ENCODE results near the gene FBXO5. TPM values are rescaled to one million over a fixed set of nuclear protein-coding genes. Genes with fewer than 3 reads are reported as not detected.

Gene FBXO5
- total RNA-seq, 1 donor from 2014 or later = 13.3 TPM

- no peak for TF ChIP-seq CTCF (IDR thresholded peaks at IDR 0.05)
- Mint-ChIP-seq H3K4me1 (no peaks in the 10 kb centered on the region), H3K4me3 (no peak overlapping the region), H3K9me3 (no peaks in the 10 kb centered on the region), H3K27me3 (peaks cover 8% of the 10 kb centered on the region), H3K36me3 (ENCODE audit: low read depth) (no peaks in the 10 kb centered on the region), H3K27ac (no peak overlapping the region)
- ChIA-PET CTCF (no interaction called here), POLR2A (no interaction called here)
- DNase-seq (no peak), ATAC-seq (ENCODE audit: low read depth) (no peak)
- intact Hi-C loops (cut with micrococcal nuclease) = no loop called here
Measured at GRCh38 chr6:152932865-152933264, 50.0 kb downstream of the FBXO5 start.

GRCh38 chr6:152922706-152923105, 60.1 kb downstream of the FBXO5 start:
- Mint-ChIP-seq H3K36me3 (ENCODE audit: low read depth) (no peaks in the 10 kb centered on the region), H3K27ac (no peak overlapping the region), H3K9me3 (no peaks in the 10 kb centered on the region), H3K4me1 (no peaks in the 10 kb centered on the region), H3K4me3 (no peak overlapping the region), H3K27me3 (peaks cover 6% of the 10 kb centered on the region)
- CTCF ChIA-PET = no interaction called here
- intact Hi-C loops (cut with micrococcal nuclease) = no loop called here
- no peak for ATAC-seq (ENCODE audit: low read depth)
- DNase-seq = no peak
- POLR2A ChIA-PET = no interaction called here
- TF ChIP-seq CTCF (IDR thresholded peaks at IDR 0.05) = no peak

Other genes starting within 250 kb of the FBXO5 start
- not detected in 2 replicates for gene VIP, start 232.2 kb downstream of the FBXO5 start, total RNA-seq
- gene MTRF1L, start 19.7 kb upstream of the FBXO5 start, total RNA-seq = 20.7 and 21.3 TPM in 2 replicates
- gene RGS17, start 148.2 kb upstream of the FBXO5 start, total RNA-seq = not detected in 2 replicates